Activated gamma-delta T cell treated with Interleukin-2 at 50 U/mL for 16 hours (primary cell): ENCODE data around the gene NFX1.
A peak's percentile ranks its signal among the peaks of the same experiment; 100 is the strongest.

Experiments used
- DNase-seq: peaks from one replicate; pipeline ENCODE4 v3.0.0-alpha.2; 2020

Gene NFX1

DNA sequence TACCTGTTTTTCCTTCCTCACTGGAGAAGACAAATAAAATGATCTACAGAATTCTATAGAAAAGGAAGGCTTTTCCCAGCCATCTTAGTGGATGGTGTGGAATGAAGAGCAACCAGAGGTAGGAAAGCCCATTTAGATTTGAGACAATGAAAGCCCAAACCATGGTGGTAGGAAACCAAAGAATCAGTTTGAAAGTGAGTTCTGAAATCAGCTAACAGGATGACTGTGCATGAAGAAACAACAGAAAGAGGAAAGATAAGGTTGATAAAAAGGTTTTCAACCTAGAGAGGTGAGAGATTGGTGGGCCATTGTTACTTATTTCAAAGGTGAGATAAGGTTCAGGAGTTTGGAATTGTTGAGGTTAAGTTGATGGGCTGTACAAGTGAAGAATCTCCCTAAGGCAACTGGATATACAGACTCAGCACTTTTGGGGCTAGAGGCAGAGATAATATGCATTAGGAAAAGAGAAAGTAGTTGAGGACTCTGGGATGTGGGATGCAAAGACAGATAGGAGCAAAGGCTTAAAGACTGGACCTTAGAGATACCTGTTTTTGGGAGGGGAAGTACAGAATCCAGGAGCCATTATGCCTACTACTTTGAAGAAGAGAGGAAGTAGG is 23.1 kb upstream of the NFX1 start:
- DNase-seq: no peak

DNA sequence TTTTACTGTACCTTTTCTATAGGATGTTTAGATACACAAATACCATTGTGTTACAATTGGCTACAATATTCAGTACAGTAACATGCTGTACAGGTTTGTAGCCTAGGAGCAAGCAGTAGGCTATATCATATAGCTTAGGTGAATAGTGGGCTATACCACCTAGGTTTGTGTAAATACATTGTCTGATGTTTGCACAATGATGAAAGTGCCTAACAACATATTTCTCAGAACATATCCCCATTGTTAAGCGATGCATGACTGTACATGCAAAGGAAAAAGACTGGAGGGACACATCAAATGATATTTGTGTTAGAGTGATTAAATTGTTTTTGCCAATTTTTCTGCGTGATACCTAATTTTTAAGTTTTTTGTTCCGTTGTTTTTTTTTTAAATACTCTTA is 20.2 kb upstream of the NFX1 start:
- DNase-seq: no peak

GRCh38 chr9:33272061-33272460 is 18.3 kb upstream of the NFX1 start:
- DNase-seq: no peak

GRCh38 chr9:33273266-33273971 is 16.9 kb upstream of the NFX1 start:
- no peak for DNase-seq

DNA sequence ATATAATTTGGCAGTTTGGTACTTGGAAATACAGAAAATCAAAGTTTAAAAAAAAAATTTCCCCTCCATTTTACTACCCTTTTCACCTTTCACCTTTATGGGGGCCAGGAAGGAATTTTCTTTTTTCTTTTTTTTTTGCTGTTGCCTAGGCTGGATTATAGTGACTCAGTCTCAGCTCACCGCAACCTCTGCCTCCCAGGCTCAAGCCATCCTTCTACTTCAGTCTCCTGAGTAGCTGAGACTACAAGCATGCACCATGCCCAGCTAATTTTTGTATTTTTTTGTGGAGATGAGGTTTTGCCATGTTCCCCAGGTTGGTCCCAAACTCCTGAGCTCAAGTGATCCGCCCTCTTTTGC is 16.4 kb upstream of the NFX1 start:
- no peak for DNase-seq

- DNase-seq: no peak
These were observed 12.8 kb upstream of the NFX1 start for GRCh38 chr9:33277484-33277883.

DNA sequence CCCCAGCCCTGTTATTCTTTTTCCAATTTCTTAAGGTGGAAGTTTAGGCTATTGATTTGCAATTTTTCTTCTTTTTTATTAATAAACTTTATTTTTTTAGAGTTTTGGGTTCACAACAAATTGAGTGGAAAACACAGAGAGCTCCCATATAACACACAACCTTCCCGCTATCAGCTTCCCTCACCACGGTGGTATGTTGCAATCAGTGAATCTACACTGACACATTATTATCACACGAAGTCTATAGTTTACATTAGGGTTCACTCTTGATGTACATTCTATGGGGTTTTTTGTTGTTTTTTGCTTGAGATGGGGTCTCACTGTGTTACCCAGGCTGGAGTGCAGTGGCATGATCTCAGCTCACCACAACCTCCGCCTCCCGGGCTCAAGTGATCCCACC is 4.8 kb upstream of the NFX1 start:
- DNase-seq: no peak

- DNase-seq: peak; percentile 42
These were observed 3.2 kb upstream of the NFX1 start for GRCh38 chr9:33287087-33287490.

- DNase-seq: no peak
These were observed 2.1 kb upstream of the NFX1 start for GRCh38 chr9:33288235-33288634.

GRCh38 chr9:33288828-33289483 is 1.4 kb upstream of the NFX1 start:
- DNase-seq: no peak

DNA sequence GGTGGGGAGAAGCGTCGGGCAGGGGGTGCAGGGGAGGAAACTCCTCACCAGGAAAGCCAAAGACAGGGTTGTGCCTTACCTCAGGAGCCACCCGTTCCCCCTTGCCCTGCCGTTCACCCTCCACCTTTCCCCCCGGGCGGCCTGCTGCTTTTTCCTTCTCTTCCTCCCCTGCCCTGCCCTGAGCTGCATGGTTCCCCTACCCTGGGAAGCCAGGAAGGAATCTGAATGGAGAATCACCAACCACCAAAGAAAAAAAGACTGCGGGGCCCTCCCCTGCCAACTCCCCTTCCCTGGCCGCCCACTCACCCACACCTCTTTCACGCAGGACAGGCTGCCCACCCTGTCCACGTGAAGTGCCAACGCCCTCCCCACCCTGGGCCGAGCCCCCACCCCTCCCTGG is 820 bp upstream of the NFX1 start:
- peak; percentile 7 for DNase-seq

GRCh38 chr9:33289936-33290246 is 425 bp upstream of the NFX1 start:
- DNase-seq: no peak

GRCh38 chr9:33291031-33291397 is 698 bp downstream of the NFX1 start:
- no peak for DNase-seq

- no peak for DNase-seq
These were observed 1.6 kb downstream of the NFX1 start for GRCh38 chr9:33291901-33292300.

DNA sequence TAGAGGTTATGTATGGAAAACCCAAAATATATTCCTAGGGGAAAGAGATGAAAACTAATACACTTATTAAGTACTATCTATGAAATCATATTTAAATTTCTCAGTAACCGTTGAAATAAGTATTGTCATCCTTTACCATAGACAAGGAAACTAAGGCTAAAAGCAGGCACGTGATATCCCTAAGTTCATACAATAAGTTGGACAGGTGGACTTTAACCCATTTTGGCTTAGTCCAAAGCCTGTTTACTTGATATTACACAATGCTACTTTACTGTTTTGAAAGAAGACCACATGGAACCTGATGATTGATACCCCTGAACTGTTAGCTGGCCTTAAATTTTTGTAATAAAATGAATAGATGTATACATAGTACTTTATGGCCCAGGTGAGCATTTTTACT is 3.5 kb downstream of the NFX1 start:
- no peak for DNase-seq

DNA sequence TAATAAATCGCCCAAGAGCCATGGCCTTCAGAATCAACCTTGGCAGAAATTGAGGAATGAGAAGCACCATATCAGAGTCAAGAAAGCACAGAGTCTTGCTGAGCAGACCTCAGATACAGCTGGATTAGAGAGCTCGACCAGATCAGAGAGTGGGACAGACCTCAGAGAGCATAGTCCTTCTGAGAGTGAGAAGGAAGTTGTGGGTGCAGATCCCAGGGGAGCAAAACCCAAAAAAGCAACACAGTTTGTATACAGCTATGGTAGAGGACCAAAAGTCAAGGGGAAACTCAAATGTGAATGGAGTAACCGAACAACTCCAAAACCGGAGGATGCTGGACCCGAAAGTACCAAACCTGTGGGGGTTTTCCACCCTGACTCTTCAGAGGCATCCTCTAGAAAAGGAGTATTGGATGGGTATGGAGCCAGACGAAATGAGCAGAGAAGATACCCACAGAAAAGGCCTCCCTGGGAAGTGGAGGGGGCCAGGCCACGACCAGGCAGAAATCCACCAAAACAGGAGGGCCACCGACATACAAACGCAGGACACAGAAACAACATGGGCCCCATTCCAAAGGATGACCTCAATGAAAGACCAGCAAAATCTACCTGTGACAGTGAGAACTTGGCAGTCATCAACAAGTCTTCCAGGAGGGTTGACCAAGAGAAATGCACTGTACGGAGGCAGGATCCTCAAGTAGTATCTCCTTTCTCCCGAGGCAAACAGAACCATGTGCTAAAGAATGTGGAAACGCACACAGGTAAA is 4.5 kb downstream of the NFX1 start:
- no peak for DNase-seq

DNA sequence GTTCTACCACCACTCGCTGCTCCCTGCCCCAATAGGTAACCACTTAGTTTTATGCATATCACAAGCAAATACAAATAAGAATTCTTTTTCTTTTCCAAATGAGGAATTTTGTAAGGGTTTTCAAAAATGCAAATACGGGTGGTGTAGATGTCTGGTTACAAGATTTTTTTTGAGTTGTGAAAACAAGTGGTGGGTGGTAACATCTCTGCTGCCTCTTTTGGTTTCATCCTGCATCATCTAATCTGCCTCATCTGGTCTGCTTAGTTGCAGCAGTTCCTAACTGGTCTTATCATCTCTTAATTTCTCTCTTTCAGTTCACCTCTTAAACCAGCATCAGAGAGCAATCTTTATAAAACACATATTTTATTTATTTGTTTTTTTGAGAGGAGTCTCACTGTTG is 5.3 kb downstream of the NFX1 start:
- no peak for DNase-seq

- no peak for DNase-seq
These were observed 7.1 kb downstream of the NFX1 start for GRCh38 chr9:33297432-33297831.

DNA sequence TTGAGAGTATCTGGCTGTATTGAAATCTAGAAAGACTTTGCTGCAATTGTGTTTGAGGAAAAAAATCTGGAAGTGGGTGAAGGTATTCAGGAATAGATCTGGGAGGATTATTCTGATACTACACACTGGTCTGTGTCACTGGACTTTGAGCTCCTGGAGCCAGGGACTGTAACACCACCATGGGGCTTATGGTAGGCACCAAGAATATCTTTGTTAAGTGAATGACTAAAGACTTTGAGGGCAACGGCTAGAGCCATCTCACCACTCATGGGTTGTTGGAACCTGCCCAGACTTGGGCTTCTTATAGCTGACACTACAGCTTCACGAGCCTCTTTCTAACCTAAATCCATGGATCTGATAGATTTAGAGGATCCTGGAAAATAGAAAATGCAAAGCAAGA is 10.2 kb downstream of the NFX1 start:
- DNase-seq: no peak

- DNase-seq: no peak
These were observed 14.0 kb downstream of the NFX1 start for GRCh38 chr9:33304362-33304761.

DNA sequence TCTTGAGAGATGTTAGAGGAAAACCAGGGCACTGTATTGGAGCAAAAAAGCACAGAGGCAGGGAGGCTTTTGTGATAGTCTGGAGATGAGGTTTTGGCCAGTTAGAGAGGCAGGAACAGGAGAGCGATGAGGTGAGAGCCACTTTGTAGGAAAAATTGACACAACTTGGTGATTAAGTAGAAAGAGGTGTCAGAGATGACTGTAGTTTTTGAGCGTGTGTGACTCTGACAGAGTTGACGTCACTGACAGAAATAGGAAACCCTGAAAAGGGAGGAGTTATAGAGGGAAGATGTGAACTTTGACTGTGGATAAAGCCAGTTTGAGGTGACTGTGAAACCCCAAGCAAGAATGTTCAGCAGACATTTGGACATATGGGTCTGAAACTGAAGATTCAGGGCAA is 15.7 kb downstream of the NFX1 start:
- no peak for DNase-seq

DNA sequence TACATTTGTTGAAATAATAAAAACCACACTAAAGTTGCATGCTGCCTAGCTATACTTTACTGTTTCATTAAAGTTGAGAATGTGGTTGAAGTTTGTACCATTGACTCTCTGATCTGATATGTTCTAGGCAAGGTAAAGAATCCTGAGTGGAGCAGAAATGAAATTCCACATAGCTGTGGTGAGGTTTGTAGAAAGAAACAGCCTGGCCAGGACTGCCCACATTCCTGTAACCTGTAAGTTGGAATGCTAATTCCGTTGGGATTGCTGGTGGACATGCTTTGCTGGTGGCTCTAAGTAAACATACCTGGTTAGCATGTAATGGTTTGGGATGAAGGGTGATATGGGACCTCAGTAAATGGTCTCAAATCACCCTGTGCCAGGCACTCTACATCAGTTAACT is 16.8 kb downstream of the NFX1 start:
- no peak for DNase-seq

DNA sequence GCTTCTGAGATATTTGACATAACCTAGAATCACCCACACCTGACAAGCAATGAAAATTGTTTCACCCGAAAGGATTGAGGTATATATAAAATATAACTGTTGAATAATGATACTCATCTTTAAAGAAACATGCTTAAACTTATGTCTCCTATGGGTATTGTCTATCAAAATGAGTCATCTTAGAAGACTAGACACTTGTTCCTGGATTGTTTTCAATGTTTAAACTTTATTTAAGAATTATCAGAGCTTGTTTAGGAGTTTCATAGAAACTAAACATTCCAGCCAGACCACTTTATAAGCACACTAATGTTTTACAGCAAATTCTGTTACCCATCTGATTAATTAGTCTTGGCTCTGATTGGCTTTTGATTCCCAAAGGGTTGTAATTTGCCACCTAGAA is 19.6 kb downstream of the NFX1 start:
- DNase-seq: no peak

GRCh38 chr9:33310748-33311147 is 20.4 kb downstream of the NFX1 start:
- DNase-seq: no peak
